ENCODE measurements around the gene KRTAP2-1.
"Not testable (repeated sequence)": the region's sequence is repeated elsewhere in the genome, so short reads cannot be mapped to it uniquely, and the experiment has no call there.

Gene KRTAP2-1

DNA sequence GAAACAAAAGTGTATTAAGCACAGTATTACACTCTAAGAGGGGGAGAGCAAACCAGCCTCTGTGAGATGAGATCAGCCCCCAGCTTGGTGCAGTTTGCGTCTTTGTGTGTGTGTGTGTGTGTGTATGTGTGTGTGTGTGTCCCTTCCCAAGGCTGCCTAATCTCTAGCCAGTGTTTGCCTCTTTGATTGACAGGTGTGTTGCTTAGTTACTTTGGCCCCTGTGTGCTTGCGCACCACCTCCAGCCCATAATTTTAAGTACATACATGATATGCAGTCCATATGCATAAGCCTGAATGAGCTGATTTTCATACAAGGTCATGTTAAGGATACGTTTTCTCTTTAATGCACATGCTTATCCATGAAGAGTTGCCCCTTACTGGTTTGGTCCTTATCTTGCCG lies 45.3 kb downstream of the KRTAP2-1 start:
- H3K27ac ChIP-seq (ENCODE audit: low read depth, low read length) = no peak overlapping the region
- no peak overlapping the region for H3K23ac ChIP-seq (ENCODE audit: low read length)
- H2AK5ac ChIP-seq (ENCODE audit: low read length) = no peak overlapping the region
- no peak overlapping the region for H2AFZ ChIP-seq (ENCODE audit: insufficient read depth, low read length, poor library complexity)
- no peak for DNase-seq
- H3K27me3 ChIP-seq (ENCODE audit: insufficient read depth, low read length) = no peaks in the 10 kb centered on the region
- no peak overlapping the region for H4K91ac ChIP-seq (ENCODE audit: low read depth, low read length)
- no peak overlapping the region for H3K14ac ChIP-seq (ENCODE audit: low read length)
- no peak overlapping the region for H2BK120ac ChIP-seq (ENCODE audit: insufficient read depth, low read length, poor library complexity)
- H3K9ac ChIP-seq (ENCODE audit: low read length) = no peak overlapping the region
- H3K79me1 ChIP-seq (ENCODE audit: low read length) = no peaks in the 10 kb centered on the region
- no peaks in the 10 kb centered on the region for H3K36me3 ChIP-seq (ENCODE audit: control insufficient read depth in 1 of 2, insufficient read depth in 2 of 2, low read length in 2 of 2)
- H3K4me1 ChIP-seq (ENCODE audit: control insufficient read depth in 1 of 2, insufficient read depth in 2 of 2, low read length in 2 of 2) = no peaks in the 10 kb centered on the region
- no CpG with 5 or more reads among the region's 4 CpGs for WGBS (ENCODE audit: extremely low coverage, insufficient coverage, insufficient read length)
- no peak overlapping the region for H3K4me3 ChIP-seq (ENCODE audit: low read depth, low read length)
- no peak overlapping the region for H4K8ac ChIP-seq (ENCODE audit: low read depth, low read length)
- H3K4me2 ChIP-seq (ENCODE audit: low read length) = no peak overlapping the region
- no peak overlapping the region for H3K4ac ChIP-seq (ENCODE audit: low read depth, low read length)
- no peaks in the 10 kb centered on the region for H3K79me2 ChIP-seq (ENCODE audit: control insufficient read depth, insufficient read depth, low read length, poor library complexity)
- H2BK5ac ChIP-seq (ENCODE audit: low read depth, low read length, poor library complexity) = no peak overlapping the region
- H4K12ac ChIP-seq (ENCODE audit: low read depth, low read length) = no peak overlapping the region
- H2BK12ac ChIP-seq (ENCODE audit: low read length) = no peak overlapping the region
- no peaks in the 10 kb centered on the region for H3K9me3 ChIP-seq (ENCODE audit: insufficient read depth, low read depth, low read length)
- no peak overlapping the region for H3K18ac ChIP-seq (ENCODE audit: low read length)

DNA sequence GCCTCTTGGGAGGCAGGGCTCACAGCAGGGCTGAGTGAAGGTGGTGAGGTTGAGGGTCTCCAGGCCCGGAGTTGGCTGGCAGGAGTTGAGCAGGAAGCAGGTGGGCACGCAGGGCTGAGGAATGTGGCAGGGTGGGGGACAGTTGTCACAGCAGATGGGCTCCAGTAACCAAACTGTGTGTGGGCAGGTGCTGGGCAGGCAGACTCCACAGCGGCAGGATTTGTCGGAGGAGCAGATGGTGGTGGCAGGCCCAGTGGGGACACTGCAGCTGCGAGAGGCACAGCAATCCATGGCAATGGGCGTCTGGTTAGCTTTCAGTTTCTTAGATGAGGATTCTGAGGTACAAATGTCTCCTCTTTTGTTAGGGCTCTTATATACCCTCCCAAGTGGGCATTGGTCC lies 47.6 kb downstream of the KRTAP2-1 start, which contains the start of gene KRTAP3-2:
Gene KRTAP3-2, minus strand, starts transcription at position 344 of the 400 bp plus-strand sequence. Its CDS starts 53 bp downstream, at position 291.
- H2BK120ac ChIP-seq (ENCODE audit: insufficient read depth, low read length, poor library complexity); H3K4me3 ChIP-seq (ENCODE audit: low read depth, low read length); H2BK12ac ChIP-seq (ENCODE audit: low read length); H3K27me3 ChIP-seq (ENCODE audit: insufficient read depth, low read length); H3K36me3 ChIP-seq (ENCODE audit: control insufficient read depth in 1 of 2, insufficient read depth in 2 of 2, low read length in 2 of 2); H3K9ac ChIP-seq (ENCODE audit: low read length); H3K4ac ChIP-seq (ENCODE audit: low read depth, low read length); H2BK5ac ChIP-seq (ENCODE audit: low read depth, low read length, poor library complexity); DNase-seq; H3K4me2 ChIP-seq (ENCODE audit: low read length); H4K91ac ChIP-seq (ENCODE audit: low read depth, low read length); H3K23ac ChIP-seq (ENCODE audit: low read length); H2AFZ ChIP-seq (ENCODE audit: insufficient read depth, low read length, poor library complexity); H3K4me1 ChIP-seq (ENCODE audit: control insufficient read depth in 1 of 2, insufficient read depth in 2 of 2, low read length in 2 of 2); H3K9me3 ChIP-seq (ENCODE audit: insufficient read depth, low read depth, low read length); H2AK5ac ChIP-seq (ENCODE audit: low read length); H3K18ac ChIP-seq (ENCODE audit: low read length); H3K79me2 ChIP-seq (ENCODE audit: control insufficient read depth, insufficient read depth, low read length, poor library complexity); H3K27ac ChIP-seq (ENCODE audit: low read depth, low read length); H3K14ac ChIP-seq (ENCODE audit: low read length); H4K12ac ChIP-seq (ENCODE audit: low read depth, low read length); H3K79me1 ChIP-seq (ENCODE audit: low read length); H4K8ac ChIP-seq (ENCODE audit: low read depth, low read length): not testable (repeated sequence)
- WGBS (ENCODE audit: extremely low coverage, insufficient coverage, insufficient read length) = no CpG with 5 or more reads among the region's 6 CpGs

DNA sequence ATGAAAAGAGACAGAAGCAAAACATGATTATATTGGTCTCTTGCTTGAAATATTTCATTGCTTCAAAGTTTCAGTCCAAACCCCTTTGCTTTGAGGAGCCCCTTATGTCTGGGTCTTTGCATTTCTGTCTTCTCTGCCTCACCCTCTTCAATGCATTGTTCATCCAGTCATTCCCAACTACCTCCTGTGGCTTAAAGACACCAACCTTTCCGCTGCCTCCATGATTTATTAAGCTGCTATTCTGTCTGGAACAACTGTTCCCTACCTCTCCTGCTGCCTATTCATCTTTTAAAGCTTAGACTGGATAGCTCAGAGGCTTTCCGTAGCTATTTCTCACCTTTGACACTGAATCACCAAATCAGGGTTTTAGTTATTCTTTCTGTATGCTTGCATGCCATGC lies 49.8 kb downstream of the KRTAP2-1 start:
- H2BK120ac ChIP-seq (ENCODE audit: insufficient read depth, low read length, poor library complexity) = no peak overlapping the region
- H3K27ac ChIP-seq (ENCODE audit: low read depth, low read length) = no peak overlapping the region
- H3K9ac ChIP-seq (ENCODE audit: low read length) = no peak overlapping the region
- no peak overlapping the region for H2AK5ac ChIP-seq (ENCODE audit: low read length)
- H3K4me1 ChIP-seq (ENCODE audit: control insufficient read depth in 1 of 2, insufficient read depth in 2 of 2, low read length in 2 of 2) = no peaks in the 10 kb centered on the region
- H3K4ac ChIP-seq (ENCODE audit: low read depth, low read length) = no peak overlapping the region
- DNase-seq = no peak
- no peak overlapping the region for H3K4me3 ChIP-seq (ENCODE audit: low read depth, low read length)
- H3K27me3 ChIP-seq (ENCODE audit: insufficient read depth, low read length) = no peaks in the 10 kb centered on the region
- no peak overlapping the region for H2BK12ac ChIP-seq (ENCODE audit: low read length)
- H3K23ac ChIP-seq (ENCODE audit: low read length) = no peak overlapping the region
- H3K9me3 ChIP-seq (ENCODE audit: insufficient read depth, low read depth, low read length) = no peaks in the 10 kb centered on the region
- no peaks in the 10 kb centered on the region for H3K79me2 ChIP-seq (ENCODE audit: control insufficient read depth, insufficient read depth, low read length, poor library complexity)
- no peak overlapping the region for H4K12ac ChIP-seq (ENCODE audit: low read depth, low read length)
- H3K4me2 ChIP-seq (ENCODE audit: low read length) = no peak overlapping the region
- no peak overlapping the region for H4K8ac ChIP-seq (ENCODE audit: low read depth, low read length)
- no peak overlapping the region for H3K14ac ChIP-seq (ENCODE audit: low read length)
- no peak overlapping the region for H4K91ac ChIP-seq (ENCODE audit: low read depth, low read length)
- no peak overlapping the region for H2AFZ ChIP-seq (ENCODE audit: insufficient read depth, low read length, poor library complexity)
- no peak overlapping the region for H3K18ac ChIP-seq (ENCODE audit: low read length)
- no CpG with 5 or more reads among the region's 2 CpGs for WGBS (ENCODE audit: extremely low coverage, insufficient coverage, insufficient read length)
- no peaks in the 10 kb centered on the region for H3K79me1 ChIP-seq (ENCODE audit: low read length)
- H2BK5ac ChIP-seq (ENCODE audit: low read depth, low read length, poor library complexity) = no peak overlapping the region
- H3K36me3 ChIP-seq (ENCODE audit: control insufficient read depth in 1 of 2, insufficient read depth in 2 of 2, low read length in 2 of 2) = no peaks in the 10 kb centered on the region

DNA sequence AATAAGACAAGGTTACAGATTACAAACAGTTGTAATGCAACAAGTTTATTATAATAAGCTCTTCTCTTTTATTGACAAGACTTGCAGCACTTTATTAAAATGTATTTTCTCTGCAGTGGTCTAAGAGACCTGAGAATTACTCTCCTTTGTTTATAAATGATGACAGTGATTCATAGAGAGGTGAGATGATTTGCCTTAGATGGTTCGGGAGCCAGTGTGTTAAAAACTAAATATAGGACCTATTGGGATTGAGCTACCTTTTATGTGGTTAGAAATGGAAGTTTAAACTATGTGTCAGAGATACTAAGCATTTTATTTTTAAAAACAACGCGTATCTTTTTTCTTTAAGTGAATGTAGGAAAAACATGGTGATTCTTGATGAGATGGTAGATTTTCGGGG lies 50.3 kb downstream of the KRTAP2-1 start:
- Histone ChIP-seq H3K4me2 (ENCODE audit: low read length) (no peak overlapping the region), H4K91ac (ENCODE audit: low read depth, low read length) (no peak overlapping the region), H3K14ac (ENCODE audit: low read length) (no peak overlapping the region), H2AFZ (ENCODE audit: insufficient read depth, low read length, poor library complexity) (no peak overlapping the region), H3K79me2 (ENCODE audit: control insufficient read depth, insufficient read depth, low read length, poor library complexity) (no peaks in the 10 kb centered on the region), H4K8ac (ENCODE audit: low read depth, low read length) (no peak overlapping the region), H2BK5ac (ENCODE audit: low read depth, low read length, poor library complexity) (no peak overlapping the region), H3K36me3 (ENCODE audit: control insufficient read depth in 1 of 2, insufficient read depth in 2 of 2, low read length in 2 of 2) (no peaks in the 10 kb centered on the region), H3K79me1 (ENCODE audit: low read length) (no peaks in the 10 kb centered on the region), H3K9ac (ENCODE audit: low read length) (no peak overlapping the region), H3K9me3 (ENCODE audit: insufficient read depth, low read depth, low read length) (no peaks in the 10 kb centered on the region), H3K4me3 (ENCODE audit: low read depth, low read length) (no peak overlapping the region), H3K23ac (ENCODE audit: low read length) (no peak overlapping the region), H2BK120ac (ENCODE audit: insufficient read depth, low read length, poor library complexity) (no peak overlapping the region), H4K12ac (ENCODE audit: low read depth, low read length) (no peak overlapping the region), H2AK5ac (ENCODE audit: low read length) (no peak overlapping the region), H3K4me1 (ENCODE audit: control insufficient read depth in 1 of 2, insufficient read depth in 2 of 2, low read length in 2 of 2) (no peaks in the 10 kb centered on the region), H3K18ac (ENCODE audit: low read length) (no peak overlapping the region), H3K27ac (ENCODE audit: low read depth, low read length) (no peak overlapping the region), H2BK12ac (ENCODE audit: low read length) (no peak overlapping the region), H3K4ac (ENCODE audit: low read depth, low read length) (no peak overlapping the region), H3K27me3 (ENCODE audit: insufficient read depth, low read length) (no peaks in the 10 kb centered on the region)
- WGBS (ENCODE audit: extremely low coverage, insufficient coverage, insufficient read length) = no CpG with 5 or more reads among the region's 4 CpGs
- DNase-seq = no peak

Data from trophoblast cell (in vitro differentiated cells and primary cell).